GM10847 (cell line): ENCODE data around the gene BNIP2.

ENCODE experiments used
- POLR2A ChIP-seq: IDR thresholded peaks from 2 replicates; pipeline ENCODE4 v1.6.1; 2011; ENCODE audit not compliant: insufficient read length; ENCODE audit errors: extremely low read depth

Gene BNIP2

GRCh38 chr15:59694779-59695178 is 5.7 kb upstream of the BNIP2 start:
- TF ChIP-seq POLR2A = no peak

GRCh38 chr15:59691194-59691805 is 2.2 kb upstream of the BNIP2 start:
- TF ChIP-seq POLR2A = no peak

GRCh38 chr15:59689626-59690236 is 611 bp upstream of the BNIP2 start:
- no peak for TF ChIP-seq POLR2A

GRCh38 chr15:59688423-59688781 is 718 bp downstream of the BNIP2 start:
- no peak for TF ChIP-seq POLR2A

- TF ChIP-seq POLR2A = no peak
Observed at GRCh38 chr15:59687836-59688235, 1.3 kb downstream of the BNIP2 start.

- TF ChIP-seq POLR2A = no peak
Observed at GRCh38 chr15:59686389-59686788, 2.7 kb downstream of the BNIP2 start.

- no peak for TF ChIP-seq POLR2A
Observed at GRCh38 chr15:59685737-59686297, 3.3 kb downstream of the BNIP2 start.

- no peak for TF ChIP-seq POLR2A
Observed at GRCh38 chr15:59680870-59681269, 8.2 kb downstream of the BNIP2 start.

GRCh38 chr15:59680346-59680745 is 8.8 kb downstream of the BNIP2 start:
- TF ChIP-seq POLR2A = no peak

GRCh38 chr15:59678620-59679019 is 10.5 kb downstream of the BNIP2 start:
- no peak for TF ChIP-seq POLR2A

- TF ChIP-seq POLR2A = no peak
Observed at GRCh38 chr15:59678172-59678571, 10.9 kb downstream of the BNIP2 start.

GRCh38 chr15:59676565-59676964 is 12.6 kb downstream of the BNIP2 start:
- no peak for TF ChIP-seq POLR2A

- no peak for TF ChIP-seq POLR2A
Observed at GRCh38 chr15:59674361-59674877, 14.7 kb downstream of the BNIP2 start.

- no peak for TF ChIP-seq POLR2A
Observed at GRCh38 chr15:59668556-59668955, 20.6 kb downstream of the BNIP2 start.

GRCh38 chr15:59662260-59662659 is 26.9 kb downstream of the BNIP2 start:
- no peak for TF ChIP-seq POLR2A

- TF ChIP-seq POLR2A = no peak
Observed at GRCh38 chr15:59659366-59659765, 29.8 kb downstream of the BNIP2 start.
